Stimulated activated effector memory CD8-positive, alpha-beta T cell treated with anti-CD3 and anti-CD28 coated beads, Interleukin-12 subunit alpha, Interleukin-12 subunit beta, amount 100 ng/mL, for 72 hours (primary cell): ENCODE measurements around the gene TNFRSF18.
A peak's percentile ranks its signal among the peaks of the same experiment; 100 is the strongest.
"Not testable (repeated sequence)": the region's sequence is repeated elsewhere in the genome, so short reads cannot be mapped to it uniquely, and the experiment has no call there.

Experiments used
- ATAC-seq: fragments of 150-1000 bp; cut with Tn5 transposase; 2 replicates; pipeline ENCODE4 v1.10.0; 2021
- DNase-seq, 2 donors: peaks; one replicate each; pipeline ENCODE4 v3.0.0; 2021 to 2022; ENCODE audit warnings: low spot score in 2 of 2
- H3K27ac Mint-ChIP-seq: one replicate; pipeline ENCODE4 v1.8.0; 2022; ENCODE audit warnings: mild to moderate bottlenecking, mixed read lengths
- H3K36me3 Mint-ChIP-seq: one replicate; pipeline ENCODE4 v1.8.0; 2022; ENCODE audit warnings: mild to moderate bottlenecking, mixed read lengths
- H3K4me1 Mint-ChIP-seq: one replicate; pipeline ENCODE4 v1.8.0; 2022; ENCODE audit warnings: mixed read lengths
- H3K4me3 Mint-ChIP-seq: one replicate; pipeline ENCODE4 v1.8.0; 2022; ENCODE audit warnings: mild to moderate bottlenecking, mixed read lengths
- H3K9me3 Mint-ChIP-seq: one replicate; pipeline ENCODE4 v1.8.0; 2022; ENCODE audit warnings: mixed read lengths

TNFRSF18 gene

DNA sequence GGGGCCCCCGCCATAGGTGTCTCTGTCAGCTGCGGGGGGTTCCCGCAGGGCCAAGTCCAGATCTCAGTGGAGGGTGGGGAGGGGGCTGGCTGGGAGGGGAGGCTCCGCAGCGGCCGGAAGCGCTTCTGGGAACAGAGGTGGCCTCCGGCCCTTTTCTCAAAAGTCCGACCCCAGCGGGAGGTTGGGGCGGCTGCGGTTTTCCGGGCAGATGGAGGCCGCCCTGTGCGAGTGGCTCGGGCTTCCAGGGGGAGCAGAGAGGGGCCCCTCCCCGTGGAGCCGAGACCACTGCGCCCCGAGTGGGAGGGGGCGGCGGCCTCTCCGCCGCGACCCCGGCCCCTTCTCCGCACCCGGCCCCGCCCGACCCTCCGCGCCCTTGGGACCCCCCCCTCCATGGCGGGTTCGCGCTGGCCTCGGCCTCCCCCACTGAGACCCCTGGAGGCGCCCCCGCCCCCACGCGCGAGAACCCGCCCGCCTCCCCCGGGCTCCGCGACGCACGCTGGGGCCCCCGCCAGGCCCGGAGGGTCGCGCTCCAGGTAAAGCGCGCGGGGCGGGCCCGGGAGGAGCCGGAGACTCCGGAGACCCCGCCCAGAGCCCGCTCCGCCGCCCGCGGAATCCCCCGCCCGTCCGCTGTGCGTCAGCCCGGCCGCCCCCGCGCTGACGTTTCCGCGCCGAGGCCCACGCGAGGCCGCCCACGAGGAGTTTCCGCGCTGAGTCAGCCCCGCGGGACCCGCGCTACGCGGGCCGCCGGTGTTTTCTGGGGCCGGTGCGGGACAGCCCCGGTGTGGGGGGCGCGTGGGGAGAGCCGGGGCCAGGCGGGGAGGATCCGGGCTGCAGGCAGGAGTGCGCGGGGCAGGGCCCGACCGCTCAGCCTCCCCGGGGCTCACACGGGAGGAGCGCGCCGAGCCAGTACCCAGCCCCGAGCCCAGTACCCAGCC is 5.2 kb downstream of the TNFRSF18 start:
- peak; percentile 93 to 94 for DNase-seq
- peak; percentile 81 for ATAC-seq
- peak overlapping the region; percentile 66 for H3K4me3 Mint-ChIP-seq
- H3K9me3 Mint-ChIP-seq = no peaks in the 10 kb centered on the region
- peak overlapping the region; percentile 94 for H3K27ac Mint-ChIP-seq
- peaks cover 67% of the 10 kb centered on the region for H3K36me3 Mint-ChIP-seq
- peaks cover 20% of the 10 kb centered on the region for H3K4me1 Mint-ChIP-seq

DNA sequence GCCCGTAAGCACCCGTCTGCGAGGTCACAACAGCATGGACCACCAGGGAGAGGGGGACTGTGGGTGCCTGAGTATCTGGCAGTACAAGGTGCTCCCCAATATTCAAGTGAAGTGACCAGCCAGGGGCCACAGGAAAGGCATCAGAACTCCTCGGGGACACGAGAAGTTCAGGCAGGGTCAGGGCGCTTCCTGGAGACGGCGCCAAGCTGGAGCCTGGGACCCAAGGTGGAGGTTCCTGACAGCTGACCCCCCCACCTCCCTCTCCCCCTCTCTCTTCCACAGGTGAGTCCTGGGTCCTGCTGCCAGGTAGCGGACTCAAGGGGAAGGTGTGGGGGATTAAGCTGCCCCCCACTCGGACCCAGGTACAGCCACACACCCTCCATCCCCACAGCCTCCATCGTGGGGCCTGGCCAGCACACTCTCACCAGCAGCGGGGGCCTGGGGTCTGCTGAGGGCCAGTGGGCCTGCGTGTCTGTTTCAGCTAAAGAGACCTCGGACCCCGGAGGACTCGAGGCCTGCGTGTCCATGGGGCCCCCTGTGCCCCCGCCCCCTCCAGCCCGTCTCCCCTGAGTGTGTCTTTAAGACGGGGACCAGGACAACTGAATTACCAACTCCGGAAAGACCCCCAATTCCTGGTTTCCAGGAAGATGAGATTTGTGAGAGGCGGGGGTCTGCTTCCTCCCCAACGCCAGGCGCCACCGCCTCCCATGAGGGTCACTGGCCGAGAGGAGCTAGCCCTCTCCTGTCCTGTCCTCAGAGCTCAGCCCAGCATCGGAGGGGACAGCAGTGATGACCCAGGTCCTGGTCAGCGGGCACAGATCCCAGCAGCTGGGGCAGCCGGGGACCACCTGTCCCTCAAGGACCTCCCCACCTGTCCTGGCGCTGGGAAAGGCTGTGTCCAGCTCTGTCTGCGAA is 6.2 kb downstream of the TNFRSF18 start:
- ATAC-seq = no peak
- peaks cover 66% of the 10 kb centered on the region for H3K36me3 Mint-ChIP-seq

DNA sequence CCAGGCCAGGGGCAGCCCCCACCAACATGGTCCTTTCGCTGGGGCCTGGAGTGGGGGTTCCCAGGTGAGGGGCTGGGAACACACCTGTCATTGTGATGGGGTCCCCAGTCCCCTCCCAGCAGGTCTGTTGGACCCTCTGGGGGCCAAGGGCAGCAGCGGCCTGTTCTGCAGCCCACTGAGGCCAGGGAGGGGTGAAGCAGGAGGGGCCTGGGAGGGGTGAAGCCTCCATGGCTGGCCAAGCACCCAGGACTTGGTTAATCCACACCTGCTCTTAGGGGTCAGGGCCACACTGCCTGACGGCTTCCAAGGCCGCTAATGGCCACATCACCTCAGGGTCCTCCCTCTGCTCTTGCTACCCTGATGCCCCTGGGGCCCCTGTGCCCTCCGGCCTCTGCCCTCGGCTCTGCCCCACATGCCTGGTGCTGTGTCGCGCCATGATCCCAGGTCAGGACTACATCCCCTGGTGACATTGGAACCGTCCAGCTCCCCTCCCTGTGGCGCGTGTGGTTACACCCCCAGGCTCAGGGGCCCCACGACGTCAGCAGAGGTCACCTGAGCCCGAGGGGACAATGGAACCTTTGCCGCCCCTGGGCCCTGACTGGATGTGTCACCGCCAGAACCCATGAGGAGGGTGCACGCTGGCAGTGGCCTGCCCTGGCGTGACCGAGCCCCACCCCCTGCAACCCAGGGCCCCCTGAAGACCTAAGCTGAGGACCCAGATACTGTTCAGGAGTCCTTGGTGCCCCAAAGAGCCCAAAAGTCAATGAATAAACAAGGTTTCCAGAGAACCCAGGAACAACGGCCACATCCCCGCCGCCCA is 7.0 kb downstream of the TNFRSF18 start:
- H3K27ac Mint-ChIP-seq = peak overlapping the region; percentile 94
- ATAC-seq = no peak
- peaks cover 57% of the 10 kb centered on the region for H3K36me3 Mint-ChIP-seq
- peaks cover 30% of the 10 kb centered on the region for H3K4me1 Mint-ChIP-seq
- peak in 1 of 2 donors; percentile 17 for DNase-seq
- H3K9me3 Mint-ChIP-seq = peaks cover 7% of the 10 kb centered on the region
- H3K4me3 Mint-ChIP-seq = peak overlapping the region; percentile 66

More for the DNA sequence above, 6.2 kb downstream of the TNFRSF18 start:
- Mint-ChIP-seq H3K27ac (peak overlapping the region; percentile 94), H3K4me1 (peaks cover 23% of the 10 kb centered on the region), H3K9me3 (peaks cover 2% of the 10 kb centered on the region), H3K4me3 (peak overlapping the region; percentile 66)
- DNase-seq = no peak

DNA sequence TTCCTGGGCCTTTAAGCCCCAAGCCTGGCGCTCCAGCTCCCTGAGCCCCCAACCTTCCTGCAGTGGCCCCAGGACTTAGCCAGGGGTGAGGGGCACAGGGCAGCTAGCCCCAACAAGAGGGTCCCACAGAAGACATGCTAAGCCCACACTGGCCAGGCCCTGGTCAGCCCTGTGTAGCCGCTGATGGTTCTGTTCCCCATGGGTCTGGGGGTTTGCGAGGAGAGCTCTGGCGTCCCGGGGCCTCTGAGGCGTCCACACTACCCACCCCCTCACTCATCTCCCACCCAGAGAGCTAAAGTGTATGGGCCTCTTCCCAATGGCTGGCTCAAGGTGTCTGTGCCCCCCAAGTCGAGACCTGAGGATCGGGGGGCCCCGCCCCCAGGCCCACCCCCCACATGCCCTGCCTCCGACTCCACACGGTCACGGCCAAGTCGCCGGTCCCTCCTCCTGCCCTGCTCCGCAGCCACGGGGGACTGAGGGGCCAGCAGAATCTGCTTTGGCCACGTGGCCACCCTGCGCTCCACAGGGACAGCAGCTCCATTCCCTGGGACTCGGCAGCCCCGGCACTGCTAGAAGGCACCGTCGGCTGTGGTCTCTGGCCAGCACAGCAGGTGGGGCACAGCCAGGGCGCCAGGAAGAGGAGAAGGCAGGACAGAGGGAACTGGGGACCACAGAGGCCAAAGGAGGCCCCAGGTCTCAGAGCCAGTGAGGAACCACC is 7.8 kb downstream of the TNFRSF18 start:
- DNase-seq (no peak), ATAC-seq (no peak)
- Mint-ChIP-seq H3K36me3 (peaks cover 51% of the 10 kb centered on the region), H3K27ac (peak overlapping the region; percentile 43), H3K9me3 (peaks cover 7% of the 10 kb centered on the region), H3K4me1 (peaks cover 27% of the 10 kb centered on the region), H3K4me3 (no peak overlapping the region)

DNA sequence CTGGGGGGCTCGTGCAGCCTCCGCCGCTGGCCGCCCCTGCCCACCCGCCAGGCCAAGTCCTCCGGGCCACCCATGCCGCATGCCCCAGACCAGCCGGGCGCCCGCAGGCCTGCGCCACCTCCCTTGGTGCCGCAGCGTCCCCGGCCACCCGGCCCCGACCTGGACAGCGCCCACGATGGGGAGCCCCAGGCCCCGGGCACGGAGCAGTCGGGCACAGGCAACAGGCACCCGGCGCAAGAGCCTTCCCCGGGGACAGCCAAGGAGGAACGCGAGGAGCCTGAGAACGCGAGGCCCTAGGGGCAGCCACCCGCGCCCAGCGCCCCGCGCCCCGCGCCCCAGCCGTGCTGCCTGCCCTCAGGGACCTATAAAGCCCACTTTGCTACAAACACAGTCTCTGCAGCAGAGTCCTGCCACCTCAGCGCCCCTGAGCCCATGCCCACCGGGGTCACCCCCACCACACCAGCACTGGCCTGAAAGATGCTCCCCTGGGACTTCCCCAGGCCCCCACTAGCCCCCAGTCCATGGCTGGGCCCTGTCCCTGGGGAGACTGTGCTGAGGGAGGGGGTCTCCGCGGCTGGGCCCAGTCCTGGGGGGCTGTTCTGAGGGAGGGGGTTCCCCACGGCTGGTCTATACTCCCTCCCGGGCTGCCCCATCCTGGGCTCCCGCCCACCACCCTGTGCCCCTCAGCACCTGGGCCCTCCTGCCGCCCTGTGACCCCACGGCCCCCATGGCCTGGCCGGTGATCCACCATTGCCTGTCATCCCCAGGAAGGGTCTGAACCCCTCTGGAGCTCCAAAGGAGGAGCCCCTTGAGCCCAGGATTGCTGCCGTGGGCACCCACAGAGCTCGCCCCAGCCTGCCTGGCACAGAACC is 8.6 kb downstream of the TNFRSF18 start:
- H3K36me3 Mint-ChIP-seq = peaks cover 54% of the 10 kb centered on the region
- ATAC-seq = no peak
- DNase-seq = peak in 1 of 2 donors; percentile 4
- peaks cover 27% of the 10 kb centered on the region for H3K4me1 Mint-ChIP-seq
- H3K9me3 Mint-ChIP-seq = peaks cover 7% of the 10 kb centered on the region
- no peak overlapping the region for H3K4me3 Mint-ChIP-seq
- peak overlapping the region; percentile 43 for H3K27ac Mint-ChIP-seq

DNA sequence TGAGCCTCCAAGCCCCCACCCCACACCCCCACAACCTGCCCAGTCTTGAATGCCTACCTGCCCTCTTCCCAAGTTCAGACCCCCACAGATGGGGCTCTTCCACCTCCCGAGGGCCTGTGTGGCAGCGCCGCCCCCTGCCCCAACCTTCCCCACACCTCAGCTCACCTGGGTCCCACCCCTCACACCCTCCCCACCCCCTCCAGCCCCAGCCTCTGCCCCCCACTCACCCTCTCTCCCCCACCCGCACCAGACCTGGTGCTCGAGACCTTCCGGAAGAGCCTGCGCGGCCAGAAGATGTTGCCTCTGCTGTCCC is 9.2 kb downstream of the TNFRSF18 start:
- Mint-ChIP-seq H3K9me3 (peaks cover 7% of the 10 kb centered on the region), H3K27ac (peak overlapping the region; percentile 66), H3K4me1 (peaks cover 27% of the 10 kb centered on the region), H3K4me3 (no peak overlapping the region), H3K36me3 (peaks cover 56% of the 10 kb centered on the region)
- no peak for ATAC-seq
- DNase-seq = no peak

DNA sequence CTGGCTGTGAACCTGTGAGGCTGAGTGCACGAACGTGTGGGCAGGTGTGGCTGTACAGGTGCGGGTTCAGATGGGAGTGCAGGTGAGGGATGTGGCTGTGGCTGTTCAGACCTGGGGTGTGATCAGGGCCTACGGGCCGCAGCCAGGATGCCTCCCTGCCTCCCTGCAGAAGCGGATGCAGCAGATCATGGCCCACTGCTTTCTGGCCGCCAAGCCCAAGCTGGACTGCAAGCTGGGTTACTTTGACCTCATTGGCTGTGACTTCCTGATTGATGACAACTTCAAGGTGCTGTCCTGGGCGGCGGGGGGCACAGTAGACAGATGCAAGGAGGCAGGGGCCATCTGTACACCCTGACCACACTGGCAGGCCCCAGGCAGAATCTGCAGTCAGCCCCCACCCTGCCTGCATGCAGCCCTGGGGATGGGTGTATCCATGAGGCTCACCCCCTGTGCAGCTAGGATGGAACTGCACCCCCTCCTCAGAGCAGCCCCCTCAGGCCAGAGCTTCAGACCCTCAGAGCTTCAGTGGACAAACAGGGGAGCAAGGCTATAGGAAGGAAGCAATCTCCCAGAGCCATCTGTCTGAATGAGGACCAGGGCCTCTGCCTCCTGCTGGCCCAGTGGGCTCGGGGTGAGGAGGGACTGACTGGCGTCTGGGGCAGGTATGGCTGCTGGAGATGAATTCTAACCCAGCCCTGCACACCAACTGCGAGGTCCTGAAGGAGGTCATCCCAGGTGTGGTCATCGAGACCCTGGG is 9.8 kb downstream of the TNFRSF18 start:
- Mint-ChIP-seq H3K27ac (peak overlapping the region; percentile 66), H3K36me3 (peaks cover 56% of the 10 kb centered on the region), H3K4me3 (no peak overlapping the region), H3K4me1 (peaks cover 27% of the 10 kb centered on the region), H3K9me3 (peaks cover 7% of the 10 kb centered on the region)
- DNase-seq = no peak
- ATAC-seq = no peak

DNA sequence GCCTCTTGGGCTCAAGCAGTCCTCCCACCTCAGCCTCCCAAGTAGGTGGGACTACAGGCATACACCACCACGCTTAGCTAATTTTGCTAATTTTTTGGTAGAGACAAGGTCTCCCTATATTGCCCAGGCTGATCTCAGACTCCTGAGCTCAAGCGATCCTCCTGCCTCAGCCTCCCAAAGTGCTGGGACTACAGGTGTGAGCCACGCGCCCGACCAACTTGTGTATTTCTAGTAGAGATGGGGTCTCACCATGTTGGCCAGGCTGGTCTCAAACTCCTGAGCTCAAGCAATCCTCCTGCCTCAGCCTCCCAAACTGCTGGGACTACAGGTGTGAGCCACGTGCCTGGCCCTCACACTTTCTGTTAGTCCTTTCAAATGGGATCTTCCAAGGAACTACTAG is 10.7 kb downstream of the TNFRSF18 start:
- Mint-ChIP-seq H3K36me3 (peaks cover 53% of the 10 kb centered on the region), H3K27ac (peak overlapping the region; percentile 66), H3K4me1 (peaks cover 26% of the 10 kb centered on the region)
- H3K9me3 Mint-ChIP-seq, ATAC-seq, H3K4me3 Mint-ChIP-seq, DNase-seq: not testable (repeated sequence)

DNA sequence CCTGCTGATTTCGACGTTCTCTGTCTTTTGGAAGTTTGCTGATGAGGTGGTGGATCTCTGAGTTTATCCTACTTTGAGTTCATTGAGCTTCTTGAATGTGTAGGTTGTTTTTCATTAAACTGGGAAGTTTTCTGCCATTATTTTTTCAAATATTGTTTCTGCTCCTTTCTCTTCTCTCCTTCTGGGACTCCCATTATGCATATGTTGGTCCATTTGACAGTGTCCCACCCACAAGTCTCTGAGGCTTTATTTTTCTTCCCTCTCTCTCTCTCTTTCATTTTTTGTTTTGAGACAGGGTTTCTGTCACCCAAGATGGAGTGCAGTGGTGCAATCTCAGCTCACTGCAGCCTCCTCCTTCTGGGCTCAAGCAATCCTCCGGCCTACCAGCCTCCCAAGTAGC is 11.7 kb downstream of the TNFRSF18 start:
- H3K27ac Mint-ChIP-seq = peak overlapping the region; percentile 66
- H3K9me3 Mint-ChIP-seq = peaks cover 7% of the 10 kb centered on the region
- peaks cover 43% of the 10 kb centered on the region for H3K36me3 Mint-ChIP-seq
- ATAC-seq (no peak), DNase-seq (no peak)
- peaks cover 16% of the 10 kb centered on the region for H3K4me1 Mint-ChIP-seq
- H3K4me3 Mint-ChIP-seq = no peak overlapping the region

DNA sequence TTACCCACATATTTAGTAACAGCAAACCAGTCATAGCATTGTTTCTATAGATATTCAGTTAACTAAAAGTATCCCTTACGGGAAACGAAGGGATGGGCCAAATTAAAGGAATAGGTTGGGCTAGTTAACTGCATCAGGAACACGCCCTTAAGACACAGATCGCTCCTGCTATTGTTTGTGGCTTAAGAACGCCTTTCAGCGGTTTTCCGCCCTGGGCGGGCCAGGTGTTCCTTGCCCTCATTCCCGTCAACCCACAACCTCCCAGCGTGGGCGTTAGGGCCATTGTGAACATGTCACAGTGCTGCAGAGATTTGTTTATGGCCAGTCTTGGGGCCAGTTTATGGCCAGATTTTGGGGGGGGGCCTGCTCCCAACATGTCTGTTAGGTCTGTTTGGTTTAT is 14.7 kb downstream of the TNFRSF18 start:
- Mint-ChIP-seq H3K4me1 (peaks cover 12% of the 10 kb centered on the region), H3K36me3 (peaks cover 22% of the 10 kb centered on the region), H3K9me3 (peaks cover 7% of the 10 kb centered on the region), H3K27ac (no peak overlapping the region), H3K4me3 (no peak overlapping the region)
- ATAC-seq (no peak), DNase-seq (no peak)

DNA sequence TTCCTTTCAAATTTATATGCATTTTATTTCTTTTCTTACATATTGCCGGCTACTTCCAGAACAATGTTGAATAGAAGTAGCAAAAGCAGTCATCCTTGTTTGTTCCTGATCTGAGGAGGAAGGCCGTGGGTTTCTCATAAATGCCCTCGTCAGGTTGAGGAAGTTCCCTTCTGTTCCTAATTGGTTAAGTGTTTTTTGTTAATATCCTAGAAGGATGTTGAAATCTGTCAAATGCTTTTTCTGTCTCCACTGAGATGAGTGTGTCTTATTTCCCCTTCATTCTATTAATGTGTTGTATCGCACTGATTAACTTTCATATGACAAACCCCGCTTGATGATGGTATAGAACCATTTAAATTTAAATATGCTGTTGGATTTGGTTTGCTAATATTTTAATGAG is 17.3 kb downstream of the TNFRSF18 start:
- Mint-ChIP-seq H3K9me3 (no peaks in the 10 kb centered on the region), H3K36me3 (peaks cover 11% of the 10 kb centered on the region), H3K27ac (no peak overlapping the region), H3K4me3 (no peak overlapping the region), H3K4me1 (no peaks in the 10 kb centered on the region)
- DNase-seq (no peak), ATAC-seq (no peak)

DNA sequence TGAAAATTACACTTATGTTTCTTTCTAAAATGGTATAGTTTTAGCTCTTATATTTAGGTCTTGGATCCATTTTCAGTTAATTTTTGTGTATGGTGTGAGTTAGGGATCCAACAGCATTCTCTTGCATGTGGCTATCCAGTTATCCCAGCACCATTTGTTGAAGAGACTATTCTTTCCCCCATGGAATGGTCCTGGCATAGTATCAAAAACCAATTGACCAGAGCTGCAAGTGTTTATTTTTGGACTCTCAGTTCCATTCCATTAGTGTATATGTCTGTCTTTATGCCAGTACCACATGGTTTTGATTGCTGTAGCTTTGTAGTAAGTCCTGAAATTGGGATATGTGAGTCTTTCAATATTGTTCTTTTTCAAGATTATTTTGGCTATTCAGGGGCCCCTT is 18.5 kb downstream of the TNFRSF18 start:
- H3K4me3 Mint-ChIP-seq = no peak overlapping the region
- H3K4me1 Mint-ChIP-seq = peaks cover 5% of the 10 kb centered on the region
- H3K9me3 Mint-ChIP-seq = no peaks in the 10 kb centered on the region
- no peak for DNase-seq
- peaks cover 3% of the 10 kb centered on the region for H3K36me3 Mint-ChIP-seq
- H3K27ac Mint-ChIP-seq = no peak overlapping the region
- ATAC-seq = no peak

DNA sequence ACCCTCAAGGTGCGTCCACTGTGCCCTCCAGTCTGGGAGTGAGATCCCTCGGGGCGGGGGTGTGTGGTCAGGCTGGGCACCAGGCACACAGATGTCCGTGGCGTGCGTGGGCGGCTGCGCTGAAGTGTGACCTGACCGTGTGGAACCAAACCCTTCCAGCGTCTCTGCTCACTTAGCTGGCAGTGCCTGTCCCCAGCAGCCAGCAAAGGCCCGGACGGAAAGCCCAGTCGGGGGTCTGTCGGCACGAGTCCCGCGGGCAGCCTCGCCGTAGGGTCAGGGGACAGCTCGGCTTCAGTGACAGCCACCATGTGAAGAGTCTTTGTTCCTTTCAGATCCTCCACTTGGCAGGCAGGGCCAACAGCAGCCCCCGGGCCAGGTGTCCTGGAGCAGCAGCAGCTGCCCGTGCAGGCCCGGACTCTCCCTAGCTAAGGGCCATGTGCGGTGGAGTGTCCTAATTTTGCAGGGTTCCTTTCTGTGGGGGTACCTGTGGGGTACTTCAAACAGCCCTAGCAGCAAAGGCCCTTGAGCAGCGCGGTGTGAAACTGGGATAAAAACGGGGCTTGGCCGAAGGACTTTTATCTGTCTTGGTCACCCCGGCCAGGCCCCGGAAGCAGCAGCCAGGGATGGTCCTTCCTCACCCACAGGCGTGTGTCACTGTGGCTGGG is 21.2 kb downstream of the TNFRSF18 start:
- Mint-ChIP-seq H3K27ac (no peak overlapping the region), H3K4me3 (no peak overlapping the region), H3K36me3 (no peaks in the 10 kb centered on the region), H3K9me3 (no peaks in the 10 kb centered on the region), H3K4me1 (peaks cover 11% of the 10 kb centered on the region)
- ATAC-seq = peak; percentile 6
- no peak for DNase-seq
